GM06990 (cell line): ENCODE data around the gene SPACA4.

Source experiments
- DNase-seq: peaks from one replicate; pipeline ENCODE4 v3.0.0-alpha.2; 2011; ENCODE audit not compliant: insufficient read length; ENCODE audit errors: extremely low read depth
- H3K27me3 ChIP-seq: replicated peaks from 2 replicates; pipeline ENCODE4 v1.6.0; 2011; ENCODE audit warnings: low read length; ENCODE audit not compliant: control insufficient read depth, insufficient read depth
- H3K36me3 ChIP-seq: 2 replicates; pipeline ENCODE4 v1.5.1; 2011; ENCODE audit warnings: low read length; ENCODE audit not compliant: control insufficient read depth, insufficient read depth
- H3K4me3 ChIP-seq: replicated peaks from 2 replicates; pipeline ENCODE4 v1.5.1; 2011; ENCODE audit warnings: low read depth, mild to moderate bottlenecking, control low read depth, low read length
- TF ChIP-seq, protein P1 (sequence below): IDR thresholded peaks from 2 replicates; pipeline ENCODE4 v1.5.1; 2011; ENCODE audit warnings: low read length, control low read depth, mild to moderate bottlenecking, inconsistent platforms; ENCODE audit not compliant: insufficient read depth, poor library complexity, severe bottlenecking

The SPACA4 gene

GRCh38 chr19:48606463-48607358, at the start of gene SPACA4:
Gene SPACA4 (plus strand): TSS chr19:48606742. CDS start chr19:48606979, 237 bp downstream.
- no peaks in the 10 kb centered on the region for H3K27me3 ChIP-seq
- TF ChIP-seq, protein P1, sequence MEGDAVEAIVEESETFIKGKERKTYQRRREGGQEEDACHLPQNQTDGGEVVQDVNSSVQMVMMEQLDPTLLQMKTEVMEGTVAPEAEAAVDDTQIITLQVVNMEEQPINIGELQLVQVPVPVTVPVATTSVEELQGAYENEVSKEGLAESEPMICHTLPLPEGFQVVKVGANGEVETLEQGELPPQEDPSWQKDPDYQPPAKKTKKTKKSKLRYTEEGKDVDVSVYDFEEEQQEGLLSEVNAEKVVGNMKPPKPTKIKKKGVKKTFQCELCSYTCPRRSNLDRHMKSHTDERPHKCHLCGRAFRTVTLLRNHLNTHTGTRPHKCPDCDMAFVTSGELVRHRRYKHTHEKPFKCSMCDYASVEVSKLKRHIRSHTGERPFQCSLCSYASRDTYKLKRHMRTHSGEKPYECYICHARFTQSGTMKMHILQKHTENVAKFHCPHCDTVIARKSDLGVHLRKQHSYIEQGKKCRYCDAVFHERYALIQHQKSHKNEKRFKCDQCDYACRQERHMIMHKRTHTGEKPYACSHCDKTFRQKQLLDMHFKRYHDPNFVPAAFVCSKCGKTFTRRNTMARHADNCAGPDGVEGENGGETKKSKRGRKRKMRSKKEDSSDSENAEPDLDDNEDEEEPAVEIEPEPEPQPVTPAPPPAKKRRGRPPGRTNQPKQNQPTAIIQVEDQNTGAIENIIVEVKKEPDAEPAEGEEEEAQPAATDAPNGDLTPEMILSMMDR = no peak
- H3K4me3 ChIP-seq = no peak within 1 kb of the TSS
- no peak for DNase-seq
- H3K36me3 ChIP-seq = no peaks in the 10 kb centered on the region

GRCh38 chr19:48556825-48557224, 49.7 kb upstream of the SPACA4 start:
- TF ChIP-seq, protein P1 = no peak
- DNase-seq = no peak
- H3K27me3 ChIP-seq = no peaks in the 10 kb centered on the region
- H3K4me3 ChIP-seq = no peak overlapping the region
- H3K36me3 ChIP-seq = no peaks in the 10 kb centered on the region

- TF ChIP-seq, protein P1 = no peak
- no peaks in the 10 kb centered on the region for H3K36me3 ChIP-seq
- DNase-seq = no peak
- no peak overlapping the region for H3K4me3 ChIP-seq
- no peaks in the 10 kb centered on the region for H3K27me3 ChIP-seq
Measured at GRCh38 chr19:48558018-48558684, 48.4 kb upstream of the SPACA4 start.

DNA sequence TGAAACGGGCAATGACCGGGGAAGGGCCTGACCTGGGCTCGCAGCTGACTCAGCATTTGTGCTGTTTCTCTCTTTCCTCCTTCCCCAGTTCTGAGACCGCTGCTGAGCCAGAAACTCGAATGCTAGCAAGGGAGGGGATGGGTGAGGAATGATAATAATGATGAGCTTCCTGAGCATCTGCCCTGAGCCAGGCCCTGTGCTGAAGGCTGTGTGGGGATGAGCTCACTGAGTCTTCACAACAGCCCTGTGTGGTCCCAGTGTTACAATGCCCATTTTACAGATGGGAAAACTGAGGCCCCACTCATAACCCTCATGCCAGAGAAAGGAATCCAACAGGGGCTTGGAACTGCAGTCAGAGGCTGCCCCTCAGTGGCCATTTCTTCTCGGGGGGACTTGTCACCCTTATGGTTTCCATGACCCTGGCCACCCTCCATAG, 46.4 kb upstream of the SPACA4 start:
- Histone ChIP-seq H3K4me3 (no peak overlapping the region), H3K36me3 (no peaks in the 10 kb centered on the region), H3K27me3 (no peaks in the 10 kb centered on the region)
- TF ChIP-seq, protein P1 = no peak
- no peak for DNase-seq

DNA sequence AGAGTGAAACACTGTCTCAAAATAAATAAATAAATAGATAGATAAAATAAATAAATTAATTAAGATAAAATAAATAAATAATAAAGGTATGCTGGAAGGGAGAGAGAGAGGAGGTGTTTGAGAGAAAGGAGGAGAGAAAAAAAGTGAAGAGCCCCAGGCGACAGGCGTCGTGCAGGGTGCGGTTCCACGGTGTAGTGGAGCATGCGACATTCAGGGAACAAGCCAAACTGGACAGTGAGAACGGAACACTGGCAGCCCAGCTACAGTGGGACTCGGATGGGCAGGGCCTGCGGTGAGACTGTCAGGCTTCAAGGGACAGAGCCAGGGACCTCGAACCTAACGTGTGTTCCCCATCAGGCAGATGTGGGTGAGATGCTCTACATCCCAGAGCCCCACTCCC, 45.1 kb upstream of the SPACA4 start:
- H3K27me3 ChIP-seq = no peaks in the 10 kb centered on the region
- TF ChIP-seq, protein P1 = no peak

More for the DNA sequence above, 45.1 kb upstream of the SPACA4 start:
- no peaks in the 10 kb centered on the region for H3K36me3 ChIP-seq
- DNase-seq = no peak
- no peak overlapping the region for H3K4me3 ChIP-seq
